Measurements from ENCODE around the gene KCNQ1.

- TF ChIP-seq RARB (CRISPR knock-in tag; IDR thresholded peaks at IDR 0.05) (no peak), ESRRG (CRISPR knock-in tag; IDR thresholded peaks at IDR 0.05) (no peak), PATZ1 (CRISPR knock-in tag; IDR thresholded peaks at IDR 0.05; ENCODE audit: borderline replicate concordance) (no peak), SNAI2 (CRISPR knock-in tag; IDR thresholded peaks at IDR 0.05) (no peak)
Measured at GRCh38 chr11:2691355-2691761, 246.6 kb downstream of the KCNQ1 start.

All from SK-N-SH treated with all-trans-retinoic acid at 6 μM for 48 hours (cell line).